AG10803 (cell line): ENCODE results near the gene ZFAND2B.

Source experiments
- DNase-seq: peaks from one replicate; pipeline ENCODE4 v3.0.0; 2010; ENCODE audit warnings: low read depth
- H3K4me3 ChIP-seq: 2 replicates; pipeline ENCODE4 v1.5.1; 2011; ENCODE audit warnings: mild to moderate bottlenecking, low read length, control low read depth
- TF ChIP-seq, protein P1 (sequence below): conservative IDR thresholded peaks from 2 replicates; pipeline ENCODE4 v1.5.1; 2011; ENCODE audit warnings: mild to moderate bottlenecking, low read length, control low read depth, inconsistent platforms

The ZFAND2B gene

DNA sequence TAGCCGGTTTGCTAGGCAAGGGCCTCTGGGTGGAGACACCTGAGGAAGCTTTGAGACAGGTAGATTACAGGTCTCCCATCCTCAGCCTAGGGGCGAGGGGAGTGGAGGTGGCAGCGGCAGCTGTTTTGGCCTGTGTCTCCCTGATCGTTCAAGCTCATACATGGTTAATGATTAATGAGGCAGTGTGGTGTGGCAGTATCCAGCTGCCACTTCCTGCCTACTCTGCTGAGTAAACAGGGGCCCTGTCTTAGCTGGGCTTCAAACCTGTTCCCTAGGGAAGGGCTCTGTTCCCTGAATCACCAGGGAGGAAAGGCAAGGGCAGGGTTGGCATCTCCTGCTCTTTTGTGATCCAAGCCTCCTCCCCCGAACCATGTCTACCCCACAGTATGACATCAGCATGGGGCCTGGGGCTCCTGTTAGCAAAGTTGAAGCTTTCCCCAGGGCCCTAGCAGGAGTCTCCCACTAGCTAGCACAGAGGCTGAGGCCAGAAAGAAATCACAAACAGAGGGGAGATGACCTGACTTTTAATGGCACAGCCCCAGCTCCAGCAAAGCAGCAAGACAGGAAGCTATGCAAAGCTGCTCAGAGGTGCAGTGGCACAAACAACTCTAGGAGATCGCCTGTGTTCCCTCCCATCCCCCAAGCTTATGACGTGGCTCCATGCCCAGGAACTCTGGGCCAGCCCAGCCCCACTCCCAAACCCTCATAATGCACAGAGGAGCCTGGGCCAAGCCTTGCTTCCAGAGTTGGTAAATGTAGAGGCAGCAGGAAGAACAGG lies 42.8 kb downstream of the ZFAND2B start:
- H3K4me3 ChIP-seq, result no peak overlapping the region
- TF ChIP-seq, protein P1, sequence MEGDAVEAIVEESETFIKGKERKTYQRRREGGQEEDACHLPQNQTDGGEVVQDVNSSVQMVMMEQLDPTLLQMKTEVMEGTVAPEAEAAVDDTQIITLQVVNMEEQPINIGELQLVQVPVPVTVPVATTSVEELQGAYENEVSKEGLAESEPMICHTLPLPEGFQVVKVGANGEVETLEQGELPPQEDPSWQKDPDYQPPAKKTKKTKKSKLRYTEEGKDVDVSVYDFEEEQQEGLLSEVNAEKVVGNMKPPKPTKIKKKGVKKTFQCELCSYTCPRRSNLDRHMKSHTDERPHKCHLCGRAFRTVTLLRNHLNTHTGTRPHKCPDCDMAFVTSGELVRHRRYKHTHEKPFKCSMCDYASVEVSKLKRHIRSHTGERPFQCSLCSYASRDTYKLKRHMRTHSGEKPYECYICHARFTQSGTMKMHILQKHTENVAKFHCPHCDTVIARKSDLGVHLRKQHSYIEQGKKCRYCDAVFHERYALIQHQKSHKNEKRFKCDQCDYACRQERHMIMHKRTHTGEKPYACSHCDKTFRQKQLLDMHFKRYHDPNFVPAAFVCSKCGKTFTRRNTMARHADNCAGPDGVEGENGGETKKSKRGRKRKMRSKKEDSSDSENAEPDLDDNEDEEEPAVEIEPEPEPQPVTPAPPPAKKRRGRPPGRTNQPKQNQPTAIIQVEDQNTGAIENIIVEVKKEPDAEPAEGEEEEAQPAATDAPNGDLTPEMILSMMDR, result no peak
- peak; percentile 79 for DNase-seq

DNA sequence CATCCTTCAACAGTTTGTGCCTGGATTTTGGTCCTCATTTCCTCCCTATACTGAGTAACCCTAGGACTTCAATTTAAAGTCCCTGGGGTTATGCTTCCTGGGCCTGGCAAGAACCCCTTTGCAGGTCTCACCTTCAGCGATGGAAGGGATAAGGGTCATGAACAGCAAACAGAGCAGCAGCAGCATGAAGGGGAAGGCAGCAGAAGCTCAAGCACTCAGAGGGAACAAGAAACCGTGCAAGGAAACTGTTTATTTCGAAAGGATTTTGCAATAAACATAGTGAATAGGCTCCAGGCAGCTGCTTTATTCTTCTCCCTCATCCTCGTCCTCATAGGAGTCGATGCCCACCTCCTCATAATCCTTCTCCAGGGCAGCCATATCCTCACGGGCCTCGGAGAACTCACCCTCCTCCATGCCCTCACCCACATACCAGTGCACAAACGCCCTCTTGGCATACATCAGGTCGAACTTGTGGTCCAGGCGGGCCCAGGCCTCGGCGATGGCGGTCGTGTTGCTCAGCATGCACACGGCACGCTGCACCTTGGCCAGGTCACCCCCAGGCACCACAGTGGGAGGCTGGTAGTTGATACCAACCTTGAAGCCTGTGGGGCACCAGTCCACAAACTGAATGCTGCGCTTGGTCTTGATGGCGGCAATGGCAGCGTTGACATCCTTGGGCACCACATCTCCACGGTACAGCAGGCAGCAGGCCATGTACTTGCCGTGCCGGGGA lies 43.6 kb downstream of the ZFAND2B start:
- no peak overlapping the region for H3K4me3 ChIP-seq
- TF ChIP-seq, protein P1, result no peak

DNA sequence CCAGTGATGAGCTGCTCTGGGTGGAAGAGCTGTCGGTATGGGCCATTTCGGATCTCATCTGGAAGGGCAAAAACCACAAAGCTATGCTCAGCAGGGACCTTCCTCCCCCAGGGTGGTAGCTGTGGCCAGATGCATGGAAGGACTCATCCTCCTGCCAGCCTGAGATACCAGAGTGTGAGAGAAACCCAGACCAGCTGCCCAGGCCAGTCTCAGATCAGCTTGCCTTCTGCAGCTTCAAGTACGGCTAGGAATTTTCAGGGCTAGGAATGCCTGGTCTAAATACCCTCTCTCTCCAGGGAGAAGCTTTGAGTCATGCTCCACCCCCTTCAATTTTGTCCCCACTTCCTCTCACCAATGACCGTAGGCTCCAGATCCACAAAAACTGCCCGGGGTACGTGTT lies 45.1 kb downstream of the ZFAND2B start:
- TF ChIP-seq, protein P1, result no peak
- no peak overlapping the region for H3K4me3 ChIP-seq
- peak; percentile 55 for DNase-seq

More for the DNA sequence above, 43.6 kb downstream of the ZFAND2B start:
- no peak for DNase-seq

DNA sequence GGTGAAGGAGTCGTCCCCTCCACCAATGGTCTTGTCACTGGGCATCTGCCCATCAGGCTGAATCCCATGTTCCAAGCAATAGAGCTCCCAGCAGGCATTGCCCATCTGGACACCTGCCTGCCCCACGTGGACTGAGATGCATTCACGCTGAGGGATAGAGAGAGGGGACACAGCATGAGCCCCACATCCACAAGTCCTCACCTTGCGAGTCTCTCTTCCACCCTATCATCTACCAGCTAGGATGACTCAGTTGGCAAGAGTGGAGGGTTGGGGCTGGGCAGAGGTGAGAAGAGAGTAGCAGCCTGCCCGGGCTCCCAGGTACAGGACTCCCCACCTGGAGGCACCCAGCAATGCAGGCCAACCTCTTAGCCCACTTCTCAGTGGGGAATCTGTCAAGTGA lies 45.5 kb downstream of the ZFAND2B start:
- H3K4me3 ChIP-seq, result no peak overlapping the region
- TF ChIP-seq, protein P1, result no peak
- DNase-seq, result no peak

DNA sequence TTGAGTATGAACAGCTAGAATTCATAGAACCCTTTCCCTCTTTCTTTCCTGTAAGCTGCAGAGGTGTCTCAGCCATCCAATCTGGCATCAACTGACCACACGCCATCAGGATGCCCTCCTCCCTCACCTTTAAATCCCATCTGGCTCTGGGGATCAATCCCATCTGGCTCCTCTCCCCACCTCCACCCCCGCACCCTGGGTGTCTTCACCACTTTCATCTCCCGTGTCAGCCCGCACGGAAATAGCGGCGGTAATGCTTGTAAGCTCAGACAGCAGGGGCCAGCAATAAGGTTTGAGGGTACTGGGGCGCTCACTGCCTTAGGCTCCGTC lies 46.0 kb downstream of the ZFAND2B start:
- peak overlapping the region; percentile 67 for H3K4me3 ChIP-seq
- TF ChIP-seq, protein P1, result no peak
- no peak for DNase-seq

DNA sequence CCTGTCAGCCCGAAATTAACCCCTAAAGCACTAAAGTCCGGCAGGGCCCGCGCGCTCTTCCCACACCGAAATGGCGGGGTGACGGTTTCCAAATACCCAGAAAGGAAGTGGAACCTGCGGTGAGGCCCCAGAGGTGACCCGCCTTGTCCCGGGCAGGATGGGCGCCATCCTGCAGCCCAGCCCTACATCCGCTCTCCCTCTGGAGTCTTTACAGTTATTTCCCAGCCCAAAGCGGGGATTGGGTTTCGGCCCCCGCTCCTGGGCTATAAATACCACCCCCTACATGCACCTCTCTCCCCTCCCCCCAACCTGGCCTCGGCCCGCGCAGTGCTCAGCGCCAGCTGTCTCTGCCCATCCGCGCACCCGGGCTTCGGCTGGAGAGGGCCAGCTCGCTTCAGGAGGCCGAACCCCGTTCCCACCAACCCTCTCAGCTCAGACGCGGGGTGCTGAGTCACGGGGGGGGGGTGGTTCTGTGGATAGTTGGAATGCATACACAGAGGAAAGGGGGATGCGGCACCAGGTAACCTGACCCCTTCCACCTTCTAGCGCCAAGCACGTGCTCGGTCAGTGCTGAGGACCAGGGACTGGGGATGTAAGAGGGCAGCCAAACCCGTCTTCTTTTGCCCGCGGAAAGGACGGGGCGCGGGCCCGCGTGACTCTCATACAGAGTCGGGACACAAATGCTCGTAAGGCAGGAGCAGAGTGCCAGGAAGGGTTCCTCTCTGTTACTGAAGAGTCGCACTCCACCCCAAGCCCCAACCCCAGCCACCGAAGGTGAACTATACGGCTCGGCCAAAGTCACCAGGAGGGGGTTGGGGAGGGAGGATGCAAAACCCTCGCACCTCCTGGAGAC lies 46.5 kb downstream of the ZFAND2B start, which contains the start of gene TUBA4B:
TUBA4B (plus strand) TSS at position 344 of the 853 bp plus-strand sequence; CDS start at position 509, 165 bp downstream.
- no peak for DNase-seq
- TF ChIP-seq, protein P1, result no peak
- peak within 1 kb of the TSS; percentile 67 for H3K4me3 ChIP-seq
